DMS79 (cell line): ENCODE results near the gene UBQLNL.

ENCODE experiments used
- DNase-seq: peaks from one replicate; lab custom pipeline; 2025; lab: John Stamatoyannopoulos, UW

UBQLNL gene

GRCh38 chr11:5507177-5507932, 9.1 kb downstream of the UBQLNL start:
- no peak for DNase-seq

- no peak for DNase-seq
Observed at GRCh38 chr11:5505363-5506048, 11.0 kb downstream of the UBQLNL start.

- no peak for DNase-seq
Observed at GRCh38 chr11:5504403-5504921, 12.0 kb downstream of the UBQLNL start.

GRCh38 chr11:5500393-5500801, 16.1 kb downstream of the UBQLNL start:
- DNase-seq, result no peak

GRCh38 chr11:5499671-5500070, 16.8 kb downstream of the UBQLNL start:
- no peak for DNase-seq

- no peak for DNase-seq
Observed at GRCh38 chr11:5489576-5490357, 26.7 kb downstream of the UBQLNL start.

- no peak for DNase-seq
Observed at GRCh38 chr11:5488798-5489399, 27.6 kb downstream of the UBQLNL start.

GRCh38 chr11:5488385-5488784, 28.1 kb downstream of the UBQLNL start, which contains the start of gene OR52D1:
TSS of gene OR52D1 (plus strand) at chr11:5488685. CDS start at chr11:5488707, 22 bp downstream.
- no peak for DNase-seq

- no peak for DNase-seq
Observed at GRCh38 chr11:5486421-5486820, 30.1 kb downstream of the UBQLNL start.

- no peak for DNase-seq
Observed at GRCh38 chr11:5486003-5486402, 30.5 kb downstream of the UBQLNL start.

GRCh38 chr11:5476186-5476819, 40.2 kb downstream of the UBQLNL start:
- DNase-seq, result no peak

- no peak for DNase-seq
Observed at GRCh38 chr11:5473921-5474320, 42.6 kb downstream of the UBQLNL start.

- no peak for DNase-seq
Observed at GRCh38 chr11:5467527-5467926, 49.0 kb downstream of the UBQLNL start.
